ENCODE results near the gene TLL2. TPM values are rescaled to one million over a fixed set of nuclear protein-coding genes. Genes with fewer than 3 reads are reported as not detected.

TLL2 gene
- total RNA-seq, 4 donors from 2014 or later = 0.20 to 0.31 TPM; not detected in 2

DNA sequence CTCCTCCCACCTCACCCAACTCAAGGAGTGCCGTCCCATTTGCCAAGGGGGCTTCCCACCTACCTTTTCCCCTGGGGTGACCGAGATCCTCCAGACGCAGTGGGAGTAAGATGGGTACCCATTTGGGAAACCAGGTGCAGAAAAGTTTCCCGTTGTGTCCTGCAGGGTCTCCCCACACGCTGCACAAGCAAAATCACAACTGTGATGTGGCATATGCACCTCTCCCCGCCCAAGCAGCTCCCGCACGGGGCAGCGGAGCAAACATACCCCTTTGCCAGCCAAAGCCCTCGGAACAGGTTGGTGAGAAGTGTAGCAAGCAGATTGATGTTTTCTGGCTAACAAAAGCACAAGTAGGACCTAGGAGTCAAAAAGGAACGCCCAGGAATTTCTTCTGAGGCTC lies 103.4 kb downstream of the TLL2 start:
- Histone ChIP-seq H3K36me3 (no peaks in the 10 kb centered on the region), H3K4me1 (no peaks in the 10 kb centered on the region), H3K27ac (no peak overlapping the region), H3K27me3 (peaks cover 77% of the 10 kb centered on the region), H3K9me3 (no peaks in the 10 kb centered on the region), H3K4me3 (no peak overlapping the region)
- 84 to 91% methylated on average over 4 to 9 of the region's 11 CpGs for WGBS, 2 donors (ENCODE audit: low coverage in 1 of 2)
- TF ChIP-seq POLR2A (IDR thresholded peaks at IDR 0.05) (no peak), POLR2AphosphoS5 (IDR thresholded peaks at IDR 0.05) (no peak), EP300 (IDR thresholded peaks at IDR 0.05) (no peak)
- TF ChIP-seq, protein P1, sequence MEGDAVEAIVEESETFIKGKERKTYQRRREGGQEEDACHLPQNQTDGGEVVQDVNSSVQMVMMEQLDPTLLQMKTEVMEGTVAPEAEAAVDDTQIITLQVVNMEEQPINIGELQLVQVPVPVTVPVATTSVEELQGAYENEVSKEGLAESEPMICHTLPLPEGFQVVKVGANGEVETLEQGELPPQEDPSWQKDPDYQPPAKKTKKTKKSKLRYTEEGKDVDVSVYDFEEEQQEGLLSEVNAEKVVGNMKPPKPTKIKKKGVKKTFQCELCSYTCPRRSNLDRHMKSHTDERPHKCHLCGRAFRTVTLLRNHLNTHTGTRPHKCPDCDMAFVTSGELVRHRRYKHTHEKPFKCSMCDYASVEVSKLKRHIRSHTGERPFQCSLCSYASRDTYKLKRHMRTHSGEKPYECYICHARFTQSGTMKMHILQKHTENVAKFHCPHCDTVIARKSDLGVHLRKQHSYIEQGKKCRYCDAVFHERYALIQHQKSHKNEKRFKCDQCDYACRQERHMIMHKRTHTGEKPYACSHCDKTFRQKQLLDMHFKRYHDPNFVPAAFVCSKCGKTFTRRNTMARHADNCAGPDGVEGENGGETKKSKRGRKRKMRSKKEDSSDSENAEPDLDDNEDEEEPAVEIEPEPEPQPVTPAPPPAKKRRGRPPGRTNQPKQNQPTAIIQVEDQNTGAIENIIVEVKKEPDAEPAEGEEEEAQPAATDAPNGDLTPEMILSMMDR (IDR thresholded peaks at IDR 0.05) = no peak
- no peak for ATAC-seq

GRCh38 chr10:96408201-96408600 lies 105.5 kb downstream of the TLL2 start:
- H3K4me1 ChIP-seq = no peaks in the 10 kb centered on the region
- ATAC-seq = no peak
- no peaks in the 10 kb centered on the region for H3K9me3 ChIP-seq
- no peaks in the 10 kb centered on the region for H3K36me3 ChIP-seq
- peaks cover 63% of the 10 kb centered on the region for H3K27me3 ChIP-seq
- TF ChIP-seq POLR2A (IDR thresholded peaks at IDR 0.05) (no peak), EP300 (IDR thresholded peaks at IDR 0.05) (no peak), POLR2AphosphoS5 (IDR thresholded peaks at IDR 0.05) (no peak)
- TF ChIP-seq, protein P1 (IDR thresholded peaks at IDR 0.05) = no peak
- H3K4me3 ChIP-seq = no peak overlapping the region
- WGBS, 2 donors (ENCODE audit: low coverage in 1 of 2) = 67 to 84% methylated on average over 1 of the region's 1 CpG
- no peak overlapping the region for H3K27ac ChIP-seq

DNA sequence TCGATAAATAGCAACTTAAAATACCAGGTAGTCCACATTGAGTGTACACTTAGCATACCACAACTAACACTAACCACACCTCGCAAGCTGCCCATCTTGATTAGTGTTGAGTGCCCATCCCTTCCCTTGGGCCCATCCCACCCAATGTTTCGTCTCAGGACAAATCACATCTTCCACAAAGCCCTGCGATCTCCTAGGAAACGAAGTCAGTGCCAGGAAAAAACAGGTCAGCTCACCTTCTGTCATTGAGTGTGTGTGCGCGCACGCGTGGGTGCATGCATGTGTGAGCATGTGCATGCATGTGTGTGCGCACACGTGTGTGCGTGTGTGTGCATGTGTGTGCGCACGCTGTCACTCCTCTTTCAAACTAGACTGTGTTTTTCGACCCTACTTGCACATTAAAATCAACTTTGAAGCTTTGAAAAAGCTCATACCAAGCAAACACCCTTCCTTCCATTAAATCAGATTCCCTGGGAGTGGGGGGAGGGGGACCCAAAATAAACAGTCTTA lies 106.1 kb downstream of the TLL2 start:
- Histone ChIP-seq H3K27ac (no peak overlapping the region), H3K4me1 (no peaks in the 10 kb centered on the region), H3K27me3 (peaks cover 66% of the 10 kb centered on the region), H3K4me3 (no peak overlapping the region), H3K9me3 (no peaks in the 10 kb centered on the region), H3K36me3 (no peaks in the 10 kb centered on the region)
- WGBS, 2 donors (ENCODE audit: low coverage in 1 of 2) = 75 to 89% methylated on average over 4 to 9 of the region's 15 CpGs
- TF ChIP-seq POLR2A (IDR thresholded peaks at IDR 0.05) (no peak), EP300 (IDR thresholded peaks at IDR 0.05) (no peak), POLR2AphosphoS5 (IDR thresholded peaks at IDR 0.05) (no peak)
- TF ChIP-seq, protein P1 (IDR thresholded peaks at IDR 0.05) = no peak
- no peak for ATAC-seq

GRCh38 chr10:96406091-96406490 lies 107.6 kb downstream of the TLL2 start:
- H3K4me1 ChIP-seq = no peaks in the 10 kb centered on the region
- peaks cover 68% of the 10 kb centered on the region for H3K27me3 ChIP-seq
- no peak for ATAC-seq
- H3K9me3 ChIP-seq = no peaks in the 10 kb centered on the region
- 81 to 89% methylated on average over 3 to 5 of the region's 5 CpGs for WGBS, 2 donors (ENCODE audit: low coverage in 1 of 2)
- H3K4me3 ChIP-seq = no peak overlapping the region
- H3K27ac ChIP-seq = no peak overlapping the region
- no peak for TF ChIP-seq POLR2AphosphoS5 (IDR thresholded peaks at IDR 0.05)
- no peak for TF ChIP-seq EP300 (IDR thresholded peaks at IDR 0.05)
- TF ChIP-seq POLR2A (IDR thresholded peaks at IDR 0.05) = no peak
- TF ChIP-seq, protein P1 (IDR thresholded peaks at IDR 0.05) = no peak
- no peaks in the 10 kb centered on the region for H3K36me3 ChIP-seq

All from gastroesophageal sphincter (tissue), 4 donors.